PC-3 (cell line): Measurements from ENCODE around the gene THSD7A. TPM values are rescaled to one million over a fixed set of nuclear protein-coding genes. Genes with fewer than 3 reads are reported as not detected.

Experiments used
- ATAC-seq: fragments of 200-7000 bp; cut with Tn5 transposase; 2 replicates; pipeline ENCODE4 v1.9.1; 2020; ENCODE audit warnings: mild to moderate bottlenecking, moderate library complexity
- BruUV-seq: library from RNA; stranded (reverse); fragments of 400-500 nt; replicated peaks from 2 replicates; lab custom pipeline; 2021; lab: Mats Ljungman, UMichigan
- CTCF ChIA-PET: fragments of 300-600 bp; sonication (Branson Sonifier 250); formaldehyde crosslinking; loops from one replicate; lab custom pipeline; 2022; ENCODE audit warnings: antibody characterized with exemption; lab: Charles Lee
- POLR2A ChIA-PET: fragments of 300-600 bp; sonication (Branson Sonifier 250); formaldehyde crosslinking; loops from one replicate; lab custom pipeline; 2022; ENCODE audit warnings: antibody characterized with exemption; ENCODE audit not compliant: unreplicated experiment; lab: Charles Lee
- DNase-seq: peaks from one replicate; pipeline ENCODE4 v3.0.0-alpha.2; 2015
- H2AFZ ChIP-seq: fragments of 300-600 bp; sonication (generic); 2 replicates; pipeline ENCODE4 v1.6.0; 2016; ENCODE audit warnings: antibody characterized with exemption, low read length
- H3F3A ChIP-seq: fragments of 300-600 bp; sonication (generic); one replicate; pipeline ENCODE4 v1.6.0; 2017; ENCODE audit warnings: antibody characterized with exemption, low read length, control low read depth, mild to moderate bottlenecking; ENCODE audit not compliant: unreplicated experiment
- H3K27ac ChIP-seq: fragments of 300-600 bp; sonication (generic); 2 replicates; pipeline ENCODE4 v1.5.1; 2016; ENCODE audit warnings: mild to moderate bottlenecking, low read length
- H3K27me3 ChIP-seq: fragments of 300-600 bp; sonication (generic); 2 replicates; pipeline ENCODE4 v1.6.1; 2016; ENCODE audit warnings: low read length, mixed read lengths
- H3K36me3 ChIP-seq: fragments of 300-600 bp; sonication (generic); 2 replicates; pipeline ENCODE4 v1.6.1; 2016; ENCODE audit warnings: low read depth, mixed run types, low read length, mixed read lengths
- H3K4me1 ChIP-seq: fragments of 300-600 bp; sonication (generic); 2 replicates; pipeline ENCODE4 v1.5.1; 2016; ENCODE audit warnings: low read length; ENCODE audit not compliant: insufficient read depth
- H3K4me2 ChIP-seq: fragments of 300-600 bp; sonication (generic); 2 replicates; pipeline ENCODE4 v1.6.0; 2016; ENCODE audit warnings: low read length
- H3K4me3 ChIP-seq: fragments of 300-600 bp; sonication (generic); 2 replicates; pipeline ENCODE4 v1.5.1; 2016; ENCODE audit warnings: mild to moderate bottlenecking, low read length, mixed read lengths
- H3K79me2 ChIP-seq: fragments of 300-600 bp; sonication (generic); 2 replicates; pipeline ENCODE4 v1.6.1; 2017; ENCODE audit warnings: low read length, mixed read lengths
- H3K9ac ChIP-seq: fragments of 300-600 bp; sonication (generic); 2 replicates; pipeline ENCODE4 v1.6.0; 2016; ENCODE audit warnings: mild to moderate bottlenecking, low read length
- H3K9me2 ChIP-seq: fragments of 300-600 bp; sonication (generic); replicated peaks from 2 replicates; pipeline ENCODE4 v1.6.1; 2016; ENCODE audit warnings: mixed run types, low read length, mixed read lengths
- H3K9me3 ChIP-seq: fragments of 300-600 bp; sonication (generic); 2 replicates; pipeline ENCODE4 v1.6.1; 2016; ENCODE audit warnings: low read length, mixed read lengths
- H4K20me1 ChIP-seq: fragments of 300-600 bp; sonication (generic); 2 replicates; pipeline ENCODE4 v1.6.1; 2016; ENCODE audit warnings: low read length, mixed read lengths
- CTCF ChIP-seq: fragments of 300-600 bp; sonication (generic); conservative IDR thresholded peaks from 2 replicates; pipeline ENCODE4 v1.5.1; 2017; ENCODE audit warnings: antibody characterized with exemption, low read depth, mild to moderate bottlenecking, low read length
- EZH2 ChIP-seq: fragments of 300-600 bp; sonication (generic); IDR thresholded peaks from one replicate; pipeline ENCODE4 v1.6.1; 2017; ENCODE audit warnings: antibody characterized with exemption, mild to moderate bottlenecking, low read length; ENCODE audit not compliant: unreplicated experiment
- EZH2phosphoT487 ChIP-seq: fragments of 300-600 bp; sonication (generic); IDR thresholded peaks from 2 replicates; pipeline ENCODE4 v1.6.1; 2018; ENCODE audit warnings: mild to moderate bottlenecking, antibody characterized with exemption, low read length, borderline replicate concordance
- intact Hi-C: fragments of 100-400 bp; cut with micrococcal nuclease; formaldehyde crosslinking; loops from 2 replicates; pipeline ENCODE4 v1.9.0; 2023
- total RNA-seq: library from RNA; depleted of rRNA; stranded (reverse); fragments of >200 nt; gene quantifications from 2 replicates; pipeline ENCODE4 v1.2.3, GENCODE V29; 2014

The THSD7A gene
- total RNA-seq, 1 experiment from 2014 or later = 0.04 TPM

GRCh38 chr7:11607686-11608085 is 224.3 kb downstream of the THSD7A start:
- Histone ChIP-seq H3K4me3 (no peak overlapping the region), H3K27ac (no peak overlapping the region), H2AFZ (no peak overlapping the region), H3K9me3 (no peaks in the 10 kb centered on the region), H3K9ac (no peak overlapping the region), H4K20me1 (no peaks in the 10 kb centered on the region), H3K4me1 (no peaks in the 10 kb centered on the region), H3K9me2 (no peaks in the 10 kb centered on the region), H3K79me2 (no peaks in the 10 kb centered on the region), H3K27me3 (no peaks in the 10 kb centered on the region), H3F3A (no peaks in the 10 kb centered on the region), H3K36me3 (no peaks in the 10 kb centered on the region), H3K4me2 (no peak overlapping the region)
- ChIA-PET CTCF (no interaction called here), POLR2A (no interaction called here)
- BruUV-seq = no TSS peak
- DNase-seq (no peak), ATAC-seq (no peak)
- intact Hi-C loops = no loop called here
- no peak for TF ChIP-seq CTCF
- no peak for TF ChIP-seq EZH2
- TF ChIP-seq EZH2phosphoT487 = no peak

GRCh38 chr7:11605749-11606148 is 226.2 kb downstream of the THSD7A start:
- CTCF ChIA-PET = no interaction called here
- POLR2A ChIA-PET = no interaction called here
- ATAC-seq = no peak

More at GRCh38 chr7:11605749-11606148, 226.2 kb downstream of the THSD7A start:
- H3K27ac ChIP-seq = no peak overlapping the region
- H3K27me3 ChIP-seq = no peaks in the 10 kb centered on the region
- H4K20me1 ChIP-seq = no peaks in the 10 kb centered on the region
- H3K79me2 ChIP-seq = no peaks in the 10 kb centered on the region
- DNase-seq = no peak
- H3K4me1 ChIP-seq = no peaks in the 10 kb centered on the region
- intact Hi-C loops = no loop called here
- no TSS peak for BruUV-seq
- TF ChIP-seq EZH2 (no peak), CTCF (no peak), EZH2phosphoT487 (no peak)
- no peak overlapping the region for H3K4me3 ChIP-seq
- H3K36me3 ChIP-seq = no peaks in the 10 kb centered on the region
- H3K9me3 ChIP-seq = no peaks in the 10 kb centered on the region
- no peak overlapping the region for H3K4me2 ChIP-seq
- no peak overlapping the region for H3K9ac ChIP-seq
- no peaks in the 10 kb centered on the region for H3K9me2 ChIP-seq
- no peak overlapping the region for H2AFZ ChIP-seq
- H3F3A ChIP-seq = no peaks in the 10 kb centered on the region
